C4-2B (cell line): ENCODE measurements around the gene DR1.

ENCODE experiments used
- H3K27ac ChIP-seq: fragments of 450-650 bp; 2 replicates; pipeline ENCODE4 v1.5.1; 2017
- ZFX ChIP-seq: fragments of 450-650 bp; IDR thresholded peaks from 2 replicates; pipeline ENCODE4 v1.6.1; 2017
- TF ChIP-seq, protein P1 (sequence below): fragments of 450-650 bp; conservative IDR thresholded peaks from 2 replicates; pipeline ENCODE4 v1.5.1; 2017; ENCODE audit warnings: mild to moderate bottlenecking

DR1 gene

DNA sequence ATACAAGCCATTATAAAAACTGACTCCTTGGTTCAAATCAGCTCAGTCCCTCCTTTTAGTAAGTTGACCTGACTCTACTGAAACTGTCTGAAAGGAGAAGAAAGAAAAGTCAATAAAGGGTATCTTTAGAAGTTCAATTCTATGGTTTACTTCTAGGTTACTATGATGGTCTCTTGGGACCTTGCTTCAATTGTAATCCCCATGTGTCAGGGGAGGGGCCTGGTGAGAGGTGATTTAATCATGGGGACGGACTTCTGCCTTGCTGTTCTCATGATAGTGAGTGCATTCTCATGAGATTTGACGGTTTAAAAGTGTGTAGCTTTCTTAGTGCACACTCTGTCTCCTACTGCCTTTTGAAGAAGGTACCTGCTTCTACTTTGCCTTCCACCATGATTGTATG lies 70.5 kb downstream of the DR1 start:
- TF ChIP-seq ZFX: no peak
- TF ChIP-seq, protein P1, sequence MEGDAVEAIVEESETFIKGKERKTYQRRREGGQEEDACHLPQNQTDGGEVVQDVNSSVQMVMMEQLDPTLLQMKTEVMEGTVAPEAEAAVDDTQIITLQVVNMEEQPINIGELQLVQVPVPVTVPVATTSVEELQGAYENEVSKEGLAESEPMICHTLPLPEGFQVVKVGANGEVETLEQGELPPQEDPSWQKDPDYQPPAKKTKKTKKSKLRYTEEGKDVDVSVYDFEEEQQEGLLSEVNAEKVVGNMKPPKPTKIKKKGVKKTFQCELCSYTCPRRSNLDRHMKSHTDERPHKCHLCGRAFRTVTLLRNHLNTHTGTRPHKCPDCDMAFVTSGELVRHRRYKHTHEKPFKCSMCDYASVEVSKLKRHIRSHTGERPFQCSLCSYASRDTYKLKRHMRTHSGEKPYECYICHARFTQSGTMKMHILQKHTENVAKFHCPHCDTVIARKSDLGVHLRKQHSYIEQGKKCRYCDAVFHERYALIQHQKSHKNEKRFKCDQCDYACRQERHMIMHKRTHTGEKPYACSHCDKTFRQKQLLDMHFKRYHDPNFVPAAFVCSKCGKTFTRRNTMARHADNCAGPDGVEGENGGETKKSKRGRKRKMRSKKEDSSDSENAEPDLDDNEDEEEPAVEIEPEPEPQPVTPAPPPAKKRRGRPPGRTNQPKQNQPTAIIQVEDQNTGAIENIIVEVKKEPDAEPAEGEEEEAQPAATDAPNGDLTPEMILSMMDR: no peak
- no peak overlapping the region for H3K27ac ChIP-seq
